Esophagus squamous epithelium (tissue), 4 donors: ENCODE measurements around the gene CSPG4.
"Not testable (repeated sequence)": the region's sequence is repeated elsewhere in the genome, so short reads cannot be mapped to it uniquely, and the experiment has no call there.

Experiments
- CTCF ChIP-seq, 6 experiments: fragments of 450-650 bp in 4 of 6; fragments of 200-600 bp in 2 of 6; sonication (generic) in 2 of 6; IDR thresholded peaks; one replicate each; pipeline ENCODE4 v1.5.1; 2016 to 2019; ENCODE audit warnings: antibody characterized with exemption in 6 of 6, mild to moderate bottlenecking in 4 of 6, moderate library complexity in 4 of 6
- POLR2A ChIP-seq, 4 donors: fragments of 450-650 bp; IDR thresholded peaks; one replicate each; pipeline ENCODE4 v1.6.1; 2017; ENCODE audit warnings: antibody characterized with exemption in 4 of 4, mild to moderate bottlenecking in 4 of 4, moderate library complexity in 3 of 4

DNA sequence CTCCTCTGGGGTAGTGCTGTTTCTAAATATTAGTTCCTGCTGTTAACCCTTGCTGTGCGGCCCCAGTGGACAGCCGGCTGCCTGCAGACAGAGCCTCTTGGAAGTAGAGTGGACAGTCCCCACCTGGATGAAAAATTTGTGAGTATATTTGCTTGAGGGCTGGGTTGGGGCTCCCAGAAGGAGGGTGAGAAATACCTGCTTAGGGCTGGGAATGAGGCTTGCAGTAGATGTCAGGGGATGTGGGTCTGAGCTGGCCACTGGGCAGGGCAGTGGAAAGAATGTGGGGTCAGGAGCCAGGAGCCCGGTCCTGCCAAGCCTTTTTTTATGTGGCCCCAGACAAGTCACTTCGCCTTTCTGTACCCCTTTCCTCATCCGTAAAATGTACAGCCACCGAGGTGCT, 4.4 kb upstream of the CSPG4 start:
- not testable (repeated sequence) for TF ChIP-seq CTCF, POLR2A (IDR thresholded peaks at IDR 0.05)
